ENCODE measurements around the gene CC2D1A. TPM values are rescaled to one million over a fixed set of nuclear protein-coding genes. Genes with fewer than 3 reads are reported as not detected.

Gene CC2D1A
- total and polyA plus RNA-seq, 4 donors, result 7.4 to 12.0 (median 9.9) TPM

- H3K9ac ChIP-seq (ENCODE audit: low read depth in 1 of 2, low read length in 2 of 2), result no peak overlapping the region
- H3K9me3 ChIP-seq (ENCODE audit: control insufficient read depth in 4 of 4, low read length in 3 of 4), result no peaks in the 10 kb centered on the region
- H3K27ac ChIP-seq (ENCODE audit: low read depth in 1 of 2, low read length in 2 of 2), result no peak overlapping the region
- TF ChIP-seq YY1 (IDR thresholded peaks at IDR 0.05) (no peak), SP1 (IDR thresholded peaks at IDR 0.05) (no peak), RXRA (IDR thresholded peaks at IDR 0.05) (no peak), FOXA2 (IDR thresholded peaks at IDR 0.05) (no peak), GABPA (IDR thresholded peaks at IDR 0.05 in 1 of 2, conservative IDR thresholded peaks at IDR 0.05 in 1 of 2) (no peak), RAD21 (IDR thresholded peaks at IDR 0.05) (no peak), EGR1 (IDR thresholded peaks at IDR 0.05; ENCODE audit: low read depth in 2 of 2) (no peak)
- TF ChIP-seq, protein P1, sequence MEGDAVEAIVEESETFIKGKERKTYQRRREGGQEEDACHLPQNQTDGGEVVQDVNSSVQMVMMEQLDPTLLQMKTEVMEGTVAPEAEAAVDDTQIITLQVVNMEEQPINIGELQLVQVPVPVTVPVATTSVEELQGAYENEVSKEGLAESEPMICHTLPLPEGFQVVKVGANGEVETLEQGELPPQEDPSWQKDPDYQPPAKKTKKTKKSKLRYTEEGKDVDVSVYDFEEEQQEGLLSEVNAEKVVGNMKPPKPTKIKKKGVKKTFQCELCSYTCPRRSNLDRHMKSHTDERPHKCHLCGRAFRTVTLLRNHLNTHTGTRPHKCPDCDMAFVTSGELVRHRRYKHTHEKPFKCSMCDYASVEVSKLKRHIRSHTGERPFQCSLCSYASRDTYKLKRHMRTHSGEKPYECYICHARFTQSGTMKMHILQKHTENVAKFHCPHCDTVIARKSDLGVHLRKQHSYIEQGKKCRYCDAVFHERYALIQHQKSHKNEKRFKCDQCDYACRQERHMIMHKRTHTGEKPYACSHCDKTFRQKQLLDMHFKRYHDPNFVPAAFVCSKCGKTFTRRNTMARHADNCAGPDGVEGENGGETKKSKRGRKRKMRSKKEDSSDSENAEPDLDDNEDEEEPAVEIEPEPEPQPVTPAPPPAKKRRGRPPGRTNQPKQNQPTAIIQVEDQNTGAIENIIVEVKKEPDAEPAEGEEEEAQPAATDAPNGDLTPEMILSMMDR (IDR thresholded peaks at IDR 0.05; ENCODE audit: low read depth, low read length, missing input control), result no peak
- TF ChIP-seq, protein P2, sequence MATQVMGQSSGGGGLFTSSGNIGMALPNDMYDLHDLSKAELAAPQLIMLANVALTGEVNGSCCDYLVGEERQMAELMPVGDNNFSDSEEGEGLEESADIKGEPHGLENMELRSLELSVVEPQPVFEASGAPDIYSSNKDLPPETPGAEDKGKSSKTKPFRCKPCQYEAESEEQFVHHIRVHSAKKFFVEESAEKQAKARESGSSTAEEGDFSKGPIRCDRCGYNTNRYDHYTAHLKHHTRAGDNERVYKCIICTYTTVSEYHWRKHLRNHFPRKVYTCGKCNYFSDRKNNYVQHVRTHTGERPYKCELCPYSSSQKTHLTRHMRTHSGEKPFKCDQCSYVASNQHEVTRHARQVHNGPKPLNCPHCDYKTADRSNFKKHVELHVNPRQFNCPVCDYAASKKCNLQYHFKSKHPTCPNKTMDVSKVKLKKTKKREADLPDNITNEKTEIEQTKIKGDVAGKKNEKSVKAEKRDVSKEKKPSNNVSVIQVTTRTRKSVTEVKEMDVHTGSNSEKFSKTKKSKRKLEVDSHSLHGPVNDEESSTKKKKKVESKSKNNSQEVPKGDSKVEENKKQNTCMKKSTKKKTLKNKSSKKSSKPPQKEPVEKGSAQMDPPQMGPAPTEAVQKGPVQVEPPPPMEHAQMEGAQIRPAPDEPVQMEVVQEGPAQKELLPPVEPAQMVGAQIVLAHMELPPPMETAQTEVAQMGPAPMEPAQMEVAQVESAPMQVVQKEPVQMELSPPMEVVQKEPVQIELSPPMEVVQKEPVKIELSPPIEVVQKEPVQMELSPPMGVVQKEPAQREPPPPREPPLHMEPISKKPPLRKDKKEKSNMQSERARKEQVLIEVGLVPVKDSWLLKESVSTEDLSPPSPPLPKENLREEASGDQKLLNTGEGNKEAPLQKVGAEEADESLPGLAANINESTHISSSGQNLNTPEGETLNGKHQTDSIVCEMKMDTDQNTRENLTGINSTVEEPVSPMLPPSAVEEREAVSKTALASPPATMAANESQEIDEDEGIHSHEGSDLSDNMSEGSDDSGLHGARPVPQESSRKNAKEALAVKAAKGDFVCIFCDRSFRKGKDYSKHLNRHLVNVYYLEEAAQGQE (IDR thresholded peaks at IDR 0.05), result no peak
- TF ChIP-seq, protein P3, sequence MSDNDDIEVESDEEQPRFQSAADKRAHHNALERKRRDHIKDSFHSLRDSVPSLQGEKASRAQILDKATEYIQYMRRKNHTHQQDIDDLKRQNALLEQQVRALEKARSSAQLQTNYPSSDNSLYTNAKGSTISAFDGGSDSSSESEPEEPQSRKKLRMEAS (IDR thresholded peaks at IDR 0.05), result no peak
- TF ChIP-seq, protein P4, sequence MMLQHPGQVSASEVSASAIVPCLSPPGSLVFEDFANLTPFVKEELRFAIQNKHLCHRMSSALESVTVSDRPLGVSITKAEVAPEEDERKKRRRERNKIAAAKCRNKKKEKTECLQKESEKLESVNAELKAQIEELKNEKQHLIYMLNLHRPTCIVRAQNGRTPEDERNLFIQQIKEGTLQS (IDR thresholded peaks at IDR 0.05), result no peak
- no peak overlapping the region for H3K4me3 ChIP-seq (ENCODE audit: low read depth in 1 of 3, low read length in 3 of 3)
- H3K36me3 ChIP-seq (ENCODE audit: control insufficient read depth in 4 of 4, insufficient read depth in 3 of 4, low read depth in 1 of 4, low read length in 3 of 4), result peaks cover 2 to 6% (median 6%) of the 10 kb centered on the region in 4 donors
- peaks cover 0 to 5% (median 2%) of the 10 kb centered on the region in 4 donors for H3K27me3 ChIP-seq (ENCODE audit: control insufficient read depth in 4 of 4, insufficient read depth in 4 of 4, low read length in 3 of 4)
- no peaks in the 10 kb centered on the region for H3K4me1 ChIP-seq (ENCODE audit: control insufficient read depth in 4 of 4, insufficient read depth in 4 of 4, low read length in 3 of 4)
- 85% methylated on average over 42 of the region's 42 CpGs for WGBS
- no peak for DNase-seq (ENCODE audit: low spot score)
Measured at GRCh38 chr19:13932911-13933393, 27.0 kb downstream of the CC2D1A start.

DNA sequence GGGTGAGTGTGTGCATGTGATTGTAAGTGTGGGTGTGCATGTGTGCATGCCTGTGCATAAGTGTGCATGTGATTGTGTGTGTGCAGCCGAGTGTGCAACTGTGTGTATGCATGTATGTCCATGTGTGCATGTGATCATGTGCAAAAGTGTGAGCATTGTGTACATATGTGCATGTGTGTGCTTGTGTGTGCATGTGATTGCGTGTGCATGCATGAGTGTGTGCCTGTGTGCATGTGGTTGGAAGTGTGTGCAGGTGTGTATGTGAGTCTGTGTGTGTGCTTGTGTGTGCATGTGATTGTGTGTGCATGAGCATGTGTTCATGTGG lies 28.7 kb downstream of the CC2D1A start:
- no peak for DNase-seq (ENCODE audit: low spot score)
- Histone ChIP-seq H3K27ac (ENCODE audit: low read depth in 1 of 2, low read length in 2 of 2) (no peak overlapping the region), H3K36me3 (ENCODE audit: control insufficient read depth in 4 of 4, insufficient read depth in 3 of 4, low read depth in 1 of 4, low read length in 3 of 4) (peaks cover 0 to 5% (median under 1%) of the 10 kb centered on the region in 4 donors), H3K9ac (ENCODE audit: low read depth in 1 of 2, low read length in 2 of 2) (no peak overlapping the region), H3K27me3 (ENCODE audit: control insufficient read depth in 4 of 4, insufficient read depth in 4 of 4, low read length in 3 of 4) (peaks cover 0 to 5% (median 2%) of the 10 kb centered on the region in 4 donors), H3K9me3 (ENCODE audit: control insufficient read depth in 4 of 4, low read length in 3 of 4) (no peaks in the 10 kb centered on the region), H3K4me3 (ENCODE audit: low read depth in 1 of 3, low read length in 3 of 3) (no peak overlapping the region), H3K4me1 (ENCODE audit: control insufficient read depth in 4 of 4, insufficient read depth in 4 of 4, low read length in 3 of 4) (no peaks in the 10 kb centered on the region)
- TF ChIP-seq RAD21 (IDR thresholded peaks at IDR 0.05), result no peak
- no peak for TF ChIP-seq FOXA2 (IDR thresholded peaks at IDR 0.05)
- TF ChIP-seq RXRA (IDR thresholded peaks at IDR 0.05), result no peak
- no peak for TF ChIP-seq HNF4G (IDR thresholded peaks at IDR 0.05)
- TF ChIP-seq YY1 (IDR thresholded peaks at IDR 0.05), result no peak
- TF ChIP-seq, protein P1 (IDR thresholded peaks at IDR 0.05; ENCODE audit: low read depth, low read length, missing input control), result no peak
- TF ChIP-seq ZBTB33 (IDR thresholded peaks at IDR 0.05), result no peak
- TF ChIP-seq HNF4A (conservative IDR thresholded peaks at IDR 0.05), result no peak
- no peak for TF ChIP-seq GABPA (IDR thresholded peaks at IDR 0.05 in 1 of 2, conservative IDR thresholded peaks at IDR 0.05 in 1 of 2)
- no peak for TF ChIP-seq EGR1 (IDR thresholded peaks at IDR 0.05; ENCODE audit: low read depth in 2 of 2)
- TF ChIP-seq, protein P2 (IDR thresholded peaks at IDR 0.05), result no peak
- TF ChIP-seq, protein P4 (IDR thresholded peaks at IDR 0.05), result no peak
- WGBS, result 91% methylated on average over 2 of the region's 2 CpGs

Data from liver (tissue), 9 donors.